ENCODE data around the gene NHLRC2.
"Not testable (repeated sequence)": the region's sequence is repeated elsewhere in the genome, so short reads cannot be mapped to it uniquely, and the experiment has no call there.

Gene NHLRC2

GRCh38 chr10:113912582-113912981 lies 58.1 kb downstream of the NHLRC2 start:
- no peak for DNase-seq

GRCh38 chr10:113914956-113915355 lies 60.5 kb downstream of the NHLRC2 start:
- DNase-seq: no peak

- no peak for DNase-seq
Measured at GRCh38 chr10:113915540-113915939, 61.1 kb downstream of the NHLRC2 start.

- DNase-seq: no peak
Measured at GRCh38 chr10:113916053-113916452, 61.6 kb downstream of the NHLRC2 start.

GRCh38 chr10:113917636-113918035 lies 63.2 kb downstream of the NHLRC2 start:
- DNase-seq: no peak

- DNase-seq: no peak
Measured at GRCh38 chr10:113920114-113920513, 65.7 kb downstream of the NHLRC2 start.

- DNase-seq: no peak
Measured at GRCh38 chr10:113920875-113921274, 66.4 kb downstream of the NHLRC2 start.

- DNase-seq: no peak
Measured at GRCh38 chr10:113921561-113922370, 67.3 kb downstream of the NHLRC2 start.

GRCh38 chr10:113922787-113923570 lies 68.5 kb downstream of the NHLRC2 start:
- DNase-seq: no peak

- DNase-seq: no peak
Measured at GRCh38 chr10:113924186-113924585, 69.7 kb downstream of the NHLRC2 start.

- no peak for DNase-seq
Measured at GRCh38 chr10:113924664-113925063, 70.2 kb downstream of the NHLRC2 start.

- DNase-seq: no peak
Measured at GRCh38 chr10:113927440-113927839, 73.0 kb downstream of the NHLRC2 start.

- no peak for DNase-seq
Measured at GRCh38 chr10:113928830-113929229, 74.4 kb downstream of the NHLRC2 start.

GRCh38 chr10:113929522-113929921 lies 75.1 kb downstream of the NHLRC2 start:
- no peak for DNase-seq

GRCh38 chr10:113930482-113931057 lies 76.1 kb downstream of the NHLRC2 start:
- DNase-seq: no peak

GRCh38 chr10:113932854-113933253 lies 78.4 kb downstream of the NHLRC2 start:
- DNase-seq: no peak

GRCh38 chr10:113933894-113934532 lies 79.6 kb downstream of the NHLRC2 start:
- DNase-seq: no peak

GRCh38 chr10:113937258-113937657 lies 82.8 kb downstream of the NHLRC2 start:
- no peak for DNase-seq

- no peak for DNase-seq
Measured at GRCh38 chr10:113937756-113938155, 83.3 kb downstream of the NHLRC2 start.

GRCh38 chr10:113939212-113939860 lies 84.9 kb downstream of the NHLRC2 start:
- no peak for DNase-seq

GRCh38 chr10:113941140-113941539 lies 86.7 kb downstream of the NHLRC2 start:
- no peak for DNase-seq

- DNase-seq: not testable (repeated sequence)
Measured at GRCh38 chr10:113943196-113943595, 88.7 kb downstream of the NHLRC2 start.
